HG02623 (cell line): ENCODE data around the gene SH3D19.
"Not testable (repeated sequence)": the region's sequence is repeated elsewhere in the genome, so short reads cannot be mapped to it uniquely, and the experiment has no call there.

Source experiments
- ATAC-seq: cut with Tn5 transposase; IDR thresholded peaks from one replicate; pipeline ENCODE4 v1.9.1; 2021; ENCODE audit warnings: moderate library complexity; ENCODE audit not compliant: unreplicated experiment

Gene SH3D19

DNA sequence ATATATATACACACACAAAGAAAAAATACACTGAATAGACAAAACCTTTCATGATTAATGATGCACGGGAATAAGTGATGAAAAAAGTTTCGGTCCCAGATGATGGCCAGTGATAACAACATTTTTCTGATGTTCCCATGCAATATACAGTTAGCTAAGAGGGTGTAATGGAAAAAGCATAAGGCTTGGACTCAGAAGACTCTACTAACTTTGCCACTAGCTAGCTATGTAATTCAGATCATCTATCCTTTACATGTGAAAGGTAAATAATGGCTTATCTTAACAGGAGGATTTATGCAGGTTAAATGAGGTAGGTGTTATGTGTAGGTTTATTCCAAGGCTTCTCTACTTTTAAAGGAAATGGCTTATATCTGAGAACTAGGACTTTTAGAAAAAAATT lies 221.6 kb downstream of the SH3D19 start:
- ATAC-seq = no peak

DNA sequence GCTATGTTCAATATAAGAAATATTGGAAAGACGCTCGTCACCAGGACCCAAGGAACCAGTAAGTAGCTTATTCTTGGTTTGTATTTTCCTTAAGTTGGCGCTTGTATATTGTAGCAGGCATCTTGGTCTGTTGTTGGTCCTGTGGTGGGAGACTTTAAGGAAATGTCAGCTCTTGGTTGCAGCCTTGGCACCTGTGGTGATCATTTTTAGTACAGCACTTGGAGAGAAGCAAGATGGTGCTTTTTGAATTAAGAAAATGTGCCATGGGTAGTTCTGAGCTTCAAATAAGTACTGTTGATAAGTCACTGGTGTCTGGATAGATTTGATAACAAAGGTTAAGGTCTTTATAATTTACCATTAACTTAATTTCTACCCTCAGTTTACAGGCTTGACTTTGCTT lies 224.9 kb downstream of the SH3D19 start:
- no peak for ATAC-seq

DNA sequence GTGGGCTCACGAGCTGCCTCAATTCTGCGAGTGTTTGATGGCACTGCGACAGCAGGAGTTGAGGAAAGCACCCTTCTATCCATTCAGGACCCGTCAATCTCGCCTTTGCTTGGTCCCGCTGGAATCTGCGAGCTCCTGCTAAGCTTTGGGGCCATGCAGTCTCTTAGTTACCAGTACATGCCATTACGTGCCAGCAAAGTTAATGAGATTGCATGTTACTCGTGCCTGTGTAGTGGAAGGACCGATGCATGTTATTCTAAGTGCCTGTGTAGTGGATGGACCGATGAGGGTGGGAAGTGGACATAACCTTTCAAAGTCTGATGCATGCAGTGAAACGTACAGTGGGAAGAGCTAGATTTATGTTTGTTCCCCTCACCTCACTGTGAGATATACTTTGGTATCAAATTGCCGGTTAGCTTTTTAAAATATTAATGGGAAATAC lies 225.4 kb downstream of the SH3D19 start:
- no peak for ATAC-seq

DNA sequence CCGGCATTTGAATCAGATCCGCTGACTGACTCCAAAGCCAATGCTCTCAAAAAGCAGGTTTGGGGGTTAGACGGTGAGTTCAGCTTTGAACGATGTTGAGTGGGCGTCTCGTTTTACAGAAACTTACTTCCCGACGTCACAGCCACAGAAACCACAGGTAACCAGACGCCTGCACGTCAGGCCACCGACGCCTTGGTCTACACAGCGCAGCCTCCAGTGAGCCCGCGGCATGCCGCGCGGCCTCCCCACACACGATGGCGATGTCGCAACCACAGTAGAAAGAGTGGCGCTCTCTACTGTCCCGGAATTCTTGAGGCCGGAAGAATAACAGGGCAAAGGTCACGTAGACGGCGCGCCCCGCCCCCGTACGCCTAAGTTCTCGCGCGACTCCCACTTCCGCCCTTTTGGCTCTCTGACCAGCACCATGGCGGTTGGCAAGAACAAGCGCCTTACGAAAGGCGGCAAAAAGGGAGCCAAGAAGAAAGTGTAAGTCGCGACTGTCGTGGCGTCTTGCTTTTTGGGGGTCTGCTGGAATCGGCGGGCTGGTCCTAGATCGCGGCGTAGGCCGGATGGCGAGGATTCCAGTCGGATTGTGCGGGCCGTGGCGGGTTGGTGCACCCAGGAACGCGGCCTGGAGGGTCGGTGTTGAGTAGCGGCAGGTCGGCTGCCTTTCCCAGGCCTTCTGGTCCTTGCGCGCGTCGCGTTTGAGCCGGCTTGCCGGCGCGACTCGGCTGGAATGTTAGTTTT lies 226.0 kb downstream of the SH3D19 start, which contains the start of gene RPS3A:
RPS3A (plus strand) TSS at position 400 of the 747 bp plus-strand sequence; CDS start at position 425, 25 bp downstream.
- peak; percentile 93 for ATAC-seq

DNA sequence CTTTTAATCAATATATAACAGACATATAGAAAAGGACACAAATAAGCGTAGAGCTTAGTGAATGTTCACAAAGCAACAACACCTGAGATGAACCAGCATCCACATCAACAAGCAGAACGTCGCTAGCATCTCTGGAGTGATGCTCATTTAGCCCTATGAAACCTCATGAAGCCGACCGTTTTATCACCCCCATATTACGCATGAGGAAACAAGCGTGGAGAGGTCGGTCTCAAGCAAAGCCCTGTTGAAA lies 226.5 kb downstream of the SH3D19 start:
- ATAC-seq = no peak

DNA sequence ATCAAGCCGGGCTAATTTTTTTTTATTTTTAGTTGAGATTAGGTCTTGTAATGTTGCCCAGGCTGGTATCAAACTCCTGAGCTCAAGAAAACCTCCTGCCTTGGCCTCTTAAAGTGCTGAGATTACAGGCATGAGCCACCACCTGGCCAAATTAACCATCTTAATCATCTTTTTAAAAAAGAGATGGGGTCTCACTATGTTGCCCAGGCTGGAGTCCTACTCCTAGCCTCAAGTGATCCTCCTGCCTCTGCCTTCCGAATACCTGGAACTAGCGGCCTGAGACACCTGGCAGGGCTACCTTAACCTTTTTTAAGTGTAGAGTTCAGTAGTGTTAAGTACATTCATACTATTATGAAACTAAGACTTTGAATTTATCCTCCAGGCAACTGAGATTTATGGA lies 227.6 kb downstream of the SH3D19 start:
- ATAC-seq = no peak

DNA sequence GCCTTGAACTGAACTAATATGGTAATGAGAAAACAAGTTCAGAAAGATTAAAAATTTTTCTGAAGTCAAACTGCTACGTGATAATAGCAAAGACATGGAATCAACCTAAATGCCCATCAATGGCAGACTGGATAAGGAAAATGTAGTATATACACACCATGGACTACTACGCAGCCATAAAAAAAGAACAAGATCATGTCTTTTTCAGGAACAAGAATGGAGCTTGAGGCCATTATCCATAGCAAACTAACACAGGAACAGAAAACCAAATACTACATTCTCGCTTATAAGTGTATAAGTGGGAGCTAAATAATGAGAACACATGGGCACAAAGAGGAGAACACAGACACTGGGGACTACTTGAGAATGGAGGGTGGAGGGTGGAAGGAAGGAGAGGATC lies 230.3 kb downstream of the SH3D19 start:
- no peak for ATAC-seq

DNA sequence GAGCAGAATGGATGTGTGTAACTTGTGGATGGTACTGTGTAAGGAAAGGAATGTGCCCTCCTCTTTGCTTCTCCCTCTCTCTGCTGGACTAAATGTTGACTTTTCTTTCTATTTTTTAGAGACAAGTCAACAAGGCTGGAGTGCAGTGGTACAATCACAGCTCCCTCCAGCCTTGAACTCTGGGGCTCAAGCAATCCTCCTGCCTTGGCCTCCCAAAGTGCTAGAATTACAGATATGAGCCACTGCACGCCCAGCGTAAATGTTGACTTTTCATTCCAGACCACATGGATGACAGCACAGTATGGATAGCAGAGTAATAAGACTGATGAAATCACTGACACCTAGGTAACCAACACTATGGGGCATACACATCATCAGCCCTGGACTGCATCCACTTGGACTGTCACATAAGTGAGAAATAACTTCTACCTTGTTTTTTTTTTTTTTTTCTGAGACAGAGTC lies 231.1 kb downstream of the SH3D19 start:
- ATAC-seq = no peak

DNA sequence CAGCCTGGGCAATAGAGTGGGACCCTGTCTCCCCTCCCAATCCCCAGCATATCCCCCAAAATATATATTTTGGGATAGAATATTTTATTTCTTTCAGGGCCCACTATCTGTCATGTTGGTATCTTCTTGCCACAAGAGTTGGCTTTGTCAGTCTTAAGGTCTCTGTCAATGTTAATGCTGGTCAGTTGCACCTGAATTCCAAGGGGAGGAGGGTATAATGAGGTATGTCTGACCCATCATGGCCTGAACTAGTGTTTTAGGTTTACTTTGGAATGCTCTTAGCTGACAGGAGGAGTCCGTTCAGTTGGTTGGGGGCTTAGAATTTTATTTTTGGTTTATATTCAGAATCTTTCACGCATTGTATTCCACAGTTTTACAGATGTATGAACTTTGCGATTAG lies 232.2 kb downstream of the SH3D19 start:
- ATAC-seq = no peak

DNA sequence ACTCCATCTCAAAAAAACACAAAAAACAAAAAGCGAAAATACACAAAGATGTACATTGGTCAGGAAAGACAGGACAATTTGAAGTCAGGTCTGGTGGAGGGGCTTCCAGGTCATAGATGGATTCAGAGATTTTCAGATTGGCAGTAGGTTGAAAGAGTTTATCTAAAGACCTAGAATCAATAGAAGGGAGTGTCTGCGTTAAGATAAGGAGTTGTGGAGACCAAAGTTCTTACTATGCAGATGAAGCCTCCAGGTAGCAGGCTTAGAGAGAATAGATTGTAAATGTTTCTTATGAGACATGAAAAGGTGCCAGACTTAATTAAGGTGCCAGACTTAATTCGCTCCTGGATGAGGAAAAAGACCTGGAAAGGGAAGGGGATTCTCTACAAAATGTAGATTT lies 232.9 kb downstream of the SH3D19 start:
- no peak for ATAC-seq

DNA sequence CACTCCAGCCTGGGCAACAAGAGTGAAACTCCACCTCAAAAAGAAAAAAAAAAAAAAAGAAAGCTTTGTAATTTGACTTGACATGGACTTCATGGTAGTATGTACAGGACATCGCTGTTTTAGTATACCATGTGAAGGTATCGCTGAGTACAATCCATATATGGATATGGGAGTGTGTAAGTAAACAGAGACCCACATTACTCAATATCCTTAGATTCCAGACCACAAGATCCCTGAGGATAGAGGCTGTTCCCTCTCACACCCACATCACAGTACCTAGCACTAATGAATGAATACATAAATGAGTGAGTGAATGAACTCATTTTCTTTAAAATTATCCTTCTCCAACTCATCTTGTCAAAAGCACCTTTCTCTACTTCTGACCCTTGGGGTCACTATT lies 234.4 kb downstream of the SH3D19 start:
- no peak for ATAC-seq

DNA sequence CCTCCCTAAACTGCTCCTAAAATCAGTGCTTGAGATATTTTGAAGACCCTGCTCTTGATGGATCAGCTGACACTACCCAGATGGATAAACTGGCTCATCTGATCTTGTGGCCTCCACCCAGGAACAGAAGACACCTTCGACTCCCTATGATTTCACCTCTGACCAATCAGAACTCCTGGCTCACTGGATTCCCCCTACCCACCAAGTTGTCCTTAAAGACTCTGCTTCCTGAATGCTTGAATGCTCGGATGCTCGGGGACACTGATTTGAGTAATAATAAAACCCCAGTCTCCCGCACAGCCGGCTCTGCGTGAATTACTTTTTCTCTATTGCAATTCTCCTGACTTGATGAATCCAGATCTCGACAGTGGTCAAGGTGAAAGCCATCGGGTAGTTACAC lies 237.9 kb downstream of the SH3D19 start:
- no peak for ATAC-seq

DNA sequence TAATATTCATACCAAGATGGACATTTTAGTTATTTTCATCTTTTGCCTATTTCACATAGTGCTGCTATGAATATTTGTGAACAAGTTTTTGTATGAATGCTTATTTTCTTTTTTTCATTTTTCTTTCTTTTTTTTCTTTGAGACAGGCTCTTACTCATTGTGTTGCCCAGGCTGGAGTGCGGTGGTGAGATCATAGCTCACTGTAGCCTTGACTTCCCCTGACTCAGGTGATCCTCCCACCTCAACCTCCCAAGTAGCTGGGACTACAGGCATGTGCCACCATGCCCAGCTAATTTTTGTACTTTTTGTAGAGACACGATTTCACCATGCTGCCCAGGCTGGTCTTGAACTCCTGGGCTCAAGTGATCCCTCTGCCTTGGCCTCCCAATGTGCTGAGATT lies 247.4 kb downstream of the SH3D19 start:
- not testable (repeated sequence) for ATAC-seq

DNA sequence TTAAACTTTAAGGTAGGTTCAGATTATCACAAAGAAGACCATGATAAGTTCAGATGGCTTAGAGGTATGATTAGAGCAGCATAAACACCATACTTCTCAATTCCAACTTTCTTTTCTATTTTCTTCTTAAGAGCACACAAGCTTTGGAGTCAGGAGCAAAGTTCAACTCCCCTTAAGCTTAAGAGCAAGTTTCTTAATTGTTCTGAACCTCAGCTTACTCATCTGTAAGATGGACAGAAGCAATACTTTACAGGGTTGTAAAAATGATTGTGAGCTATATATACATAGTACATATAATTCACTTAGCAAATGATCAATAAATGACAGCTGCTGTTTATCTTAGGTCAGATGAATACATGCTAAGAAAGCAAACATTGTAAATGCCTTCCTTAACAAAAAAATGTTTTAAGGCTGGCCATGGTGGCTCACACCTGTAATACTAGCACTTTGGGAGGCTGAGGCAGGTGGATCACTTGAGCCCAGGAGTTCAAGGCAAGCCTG lies 250.9 kb downstream of the SH3D19 start:
- ATAC-seq = no peak
